GM21529 (cell line): Measurements from ENCODE around the gene EPAS1.
A peak's percentile ranks its signal among the peaks of the same experiment; 100 is the strongest.

Experiments
- ATAC-seq: cut with Tn5 transposase; IDR thresholded peaks from one replicate; pipeline ENCODE4 v1.9.1; 2021; ENCODE audit not compliant: unreplicated experiment

The EPAS1 gene

DNA sequence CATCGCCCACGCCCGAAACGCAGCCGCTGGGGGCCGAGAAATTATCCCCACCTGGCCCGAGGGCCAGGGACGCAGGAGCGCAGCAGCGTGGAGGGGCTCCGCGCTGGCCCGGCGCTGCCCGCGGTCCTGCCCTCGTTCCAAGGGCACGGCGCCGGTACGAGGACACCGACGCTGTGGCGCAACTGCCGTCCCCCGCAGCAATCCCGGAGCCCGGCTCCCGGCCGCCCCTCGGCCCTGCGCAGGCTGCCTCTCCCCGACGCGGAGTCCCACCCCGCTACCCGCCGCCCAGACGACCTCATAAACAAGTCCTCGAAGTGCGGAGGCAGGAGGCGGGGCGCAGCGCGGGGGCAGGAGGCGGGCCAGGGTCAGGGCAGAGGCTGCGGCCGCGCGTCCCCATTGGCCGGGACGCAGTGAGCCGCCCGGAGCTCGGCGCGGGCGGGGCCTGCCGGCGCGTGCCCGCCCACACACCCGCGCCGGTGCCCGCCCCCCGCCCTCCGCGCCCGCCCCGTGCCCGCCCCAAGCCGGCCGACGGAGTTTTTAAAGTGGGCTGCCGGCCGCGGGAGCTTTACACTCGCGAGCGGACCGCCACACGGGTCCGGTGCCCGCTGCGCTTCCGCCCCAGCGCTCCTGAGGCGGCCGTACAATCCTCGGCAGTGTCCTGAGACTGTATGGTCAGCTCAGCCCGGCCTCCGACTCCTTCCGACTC lies at the start of gene EPAS1:
EPAS1 (plus strand) TSS at position 568 of the 706 bp plus-strand sequence. CDS start 505 bp downstream, outside the sequence.
- peak; percentile 91 for ATAC-seq

DNA sequence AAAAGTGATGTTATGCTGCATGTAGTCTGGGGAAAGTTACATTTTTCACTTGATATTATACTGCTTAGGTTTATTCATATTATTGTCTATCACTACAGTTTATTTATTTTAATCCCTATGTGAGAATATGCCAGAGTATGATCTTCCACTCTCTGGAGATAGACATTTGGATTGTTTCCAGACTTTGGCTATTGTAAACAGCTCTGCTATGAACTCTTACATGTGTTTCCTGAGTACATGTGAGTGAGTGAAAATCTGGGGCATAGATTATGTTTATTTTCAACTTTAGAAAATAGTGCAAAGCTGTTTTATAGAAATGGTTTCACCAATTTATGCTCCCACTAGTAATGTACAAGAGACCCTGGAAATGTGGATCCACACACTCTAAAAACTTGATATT lies 49.0 kb upstream of the EPAS1 start:
- ATAC-seq: no peak

DNA sequence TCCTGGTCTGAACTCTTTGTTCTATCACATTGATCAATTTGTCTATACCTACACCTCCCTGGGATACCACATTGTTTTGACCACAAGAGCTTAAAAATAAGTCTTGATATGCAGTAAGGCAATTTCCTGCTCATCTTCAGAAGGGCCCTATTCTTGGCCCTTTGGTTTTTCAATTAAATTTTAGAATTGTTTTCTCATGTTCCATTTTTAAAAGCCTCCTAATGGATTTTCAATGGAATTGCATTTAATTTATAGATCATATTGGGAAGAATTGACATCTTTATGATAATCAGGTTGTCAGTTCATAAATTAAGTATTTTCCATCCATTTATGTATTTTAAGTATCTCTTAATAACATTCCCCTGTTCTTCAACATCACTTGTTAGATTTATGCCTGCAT lies 47.6 kb upstream of the EPAS1 start:
- ATAC-seq: no peak

DNA sequence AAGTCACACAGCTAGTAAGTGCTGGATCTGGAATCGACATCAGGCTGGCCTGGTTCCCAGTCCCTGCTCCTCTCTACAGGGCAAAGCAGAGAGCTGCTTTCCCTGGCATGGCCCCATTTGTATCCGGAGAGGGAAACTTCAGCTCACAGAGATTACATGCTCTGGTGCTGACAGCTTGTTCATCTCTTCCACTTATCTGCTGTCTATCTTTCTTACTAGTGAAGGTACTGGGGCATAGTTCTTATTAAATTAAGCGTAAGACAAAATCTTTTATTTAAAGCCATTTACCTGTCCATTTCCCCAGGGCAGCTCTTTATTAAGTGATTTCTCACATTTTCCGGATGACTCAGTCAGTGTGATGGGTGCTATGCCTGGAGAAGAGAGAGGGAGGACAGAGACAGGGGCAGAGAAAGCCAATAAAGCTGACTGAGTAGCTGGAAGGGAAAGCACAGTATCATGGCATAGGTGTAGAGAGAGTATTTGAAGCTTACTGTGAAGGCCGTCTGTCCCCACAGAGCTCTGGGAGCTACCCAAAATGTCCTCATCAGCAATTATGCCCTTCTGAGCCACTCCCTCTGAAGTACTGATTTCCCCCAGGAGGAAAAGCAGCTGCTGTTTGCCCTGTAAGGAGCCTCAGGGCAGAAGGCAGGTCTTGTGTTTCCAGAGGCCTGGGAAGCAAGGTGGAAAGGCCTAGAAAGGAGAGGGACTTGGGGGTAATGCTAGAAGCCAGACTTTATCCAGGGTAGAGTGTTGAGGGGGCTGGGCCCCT lies 44.1 kb upstream of the EPAS1 start:
- no peak for ATAC-seq

GRCh38 chr2:46254474-46254873 lies 42.7 kb upstream of the EPAS1 start:
- ATAC-seq: no peak

DNA sequence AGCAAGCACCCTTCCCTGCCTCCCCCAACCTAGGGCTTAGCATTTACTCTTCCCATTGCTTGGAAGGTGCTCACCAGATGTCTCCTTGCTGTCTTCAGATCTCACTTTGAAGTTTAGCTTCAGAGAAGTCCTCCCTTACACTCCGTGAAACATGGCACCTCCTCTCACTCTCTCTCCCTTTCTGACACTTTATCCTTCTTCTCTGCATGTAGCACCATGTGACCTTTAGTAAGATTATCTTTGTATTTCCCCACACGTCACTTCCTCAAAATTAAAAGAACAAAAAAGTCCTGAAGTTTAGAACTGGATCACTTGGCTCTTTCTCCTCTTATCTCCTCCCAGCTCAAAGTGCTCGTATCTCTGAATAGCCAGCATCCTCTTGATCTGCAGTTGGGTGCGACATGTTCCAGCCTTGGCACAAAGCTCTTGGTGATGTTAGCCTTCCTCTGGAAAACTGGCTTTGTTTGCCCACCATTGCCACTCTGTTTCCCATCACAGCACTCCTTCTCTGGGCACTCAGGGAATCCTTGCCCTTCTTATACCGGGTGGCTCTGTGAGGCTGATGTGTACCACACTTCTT lies 40.6 kb upstream of the EPAS1 start:
- ATAC-seq: no peak

DNA sequence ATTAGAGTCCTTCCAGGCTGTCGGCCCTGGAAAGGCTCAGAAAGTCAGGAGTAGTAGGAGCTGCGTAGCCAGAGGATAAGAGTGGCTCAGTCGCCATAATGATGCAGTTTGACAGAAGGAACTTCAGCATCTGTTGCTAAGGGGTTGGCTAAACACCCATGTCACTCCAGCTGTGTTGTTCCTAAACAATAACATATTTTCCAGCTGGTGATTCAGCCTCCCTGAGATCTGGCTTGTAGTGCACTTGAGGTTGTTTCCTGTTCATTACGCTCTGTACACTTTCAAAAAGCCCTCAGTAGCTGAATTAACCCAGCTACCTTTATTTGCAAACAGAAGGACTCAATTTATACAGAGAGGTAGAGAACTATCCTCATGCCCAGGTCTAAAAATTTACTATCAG lies 39.7 kb upstream of the EPAS1 start:
- no peak for ATAC-seq

DNA sequence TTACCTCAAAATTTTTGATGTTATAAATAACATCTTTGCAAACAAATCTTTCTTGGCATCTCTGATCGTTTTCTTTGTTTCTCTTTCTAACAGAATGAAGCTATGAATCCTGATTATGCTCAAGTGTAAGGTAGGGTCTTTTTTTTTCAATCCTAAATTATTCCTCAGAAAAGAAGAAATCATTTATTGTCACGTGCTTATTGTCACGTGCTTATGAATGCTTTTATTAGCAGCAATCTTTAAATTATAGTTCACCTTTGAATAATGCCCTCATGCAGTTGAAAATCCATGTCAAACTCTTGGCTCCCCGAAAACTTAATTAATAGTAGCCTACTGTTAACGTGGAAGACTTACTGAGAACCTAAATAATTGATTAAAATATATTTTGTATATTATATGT lies 39.2 kb upstream of the EPAS1 start:
- ATAC-seq: no peak

DNA sequence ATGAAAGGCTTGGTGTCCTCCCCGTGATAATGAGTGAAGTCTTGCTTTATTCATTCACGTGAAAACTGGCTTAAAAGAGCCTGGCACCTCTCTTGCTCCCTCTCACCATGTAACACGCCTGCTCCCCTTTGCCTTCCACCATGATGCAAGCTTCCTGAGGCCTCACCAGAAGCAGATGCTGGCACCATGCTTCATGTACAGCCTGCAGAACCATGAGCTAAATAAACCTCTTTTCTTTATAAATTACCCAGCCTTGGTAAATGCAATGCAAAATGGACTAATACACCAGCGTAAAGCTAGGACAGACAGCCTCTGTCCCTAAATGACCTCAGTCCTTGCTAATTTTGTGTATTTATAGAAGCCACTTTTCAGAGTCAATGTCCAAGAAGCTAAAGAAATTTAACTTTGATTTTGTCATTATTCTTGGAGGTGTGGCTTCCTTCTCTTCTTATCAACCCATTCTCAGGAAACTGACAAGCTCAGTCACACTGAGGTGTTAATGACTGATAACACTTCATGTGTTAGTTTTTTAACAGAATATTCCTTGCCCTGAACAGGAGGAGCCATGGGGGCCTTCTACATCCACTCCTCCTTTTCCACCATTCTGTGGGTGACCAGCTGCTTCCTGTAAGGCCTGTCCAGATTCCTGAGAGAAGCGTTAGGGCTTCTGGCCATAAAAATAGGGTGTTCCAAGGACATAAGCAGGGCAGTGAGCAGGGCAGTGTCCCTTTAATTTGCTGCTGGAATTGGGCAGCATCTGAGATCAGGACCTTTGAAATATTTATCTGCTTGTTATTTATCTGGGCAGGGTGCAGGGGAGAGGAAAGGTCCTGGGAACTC lies 38.0 kb upstream of the EPAS1 start:
- ATAC-seq: no peak

GRCh38 chr2:46259777-46260168 lies 37.4 kb upstream of the EPAS1 start:
- no peak for ATAC-seq

DNA sequence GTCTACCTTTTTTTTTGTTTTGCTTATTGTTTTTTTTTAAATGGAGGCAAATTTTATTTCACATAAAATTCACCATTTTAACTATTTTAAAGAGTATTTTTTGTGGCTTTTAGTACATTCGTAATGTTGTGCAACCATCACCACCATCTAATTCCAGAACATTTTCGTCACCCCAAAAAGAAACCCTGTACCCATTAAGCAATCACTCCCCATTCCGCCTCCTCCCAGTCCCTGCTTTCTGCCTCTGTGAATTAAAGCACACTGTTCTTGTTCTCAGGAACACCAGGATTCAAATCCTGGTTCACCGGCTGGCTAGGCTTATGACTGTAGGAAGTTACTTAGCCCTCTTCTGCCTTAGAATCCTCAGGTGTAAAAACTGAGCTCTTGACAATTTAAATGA lies 36.9 kb upstream of the EPAS1 start:
- no peak for ATAC-seq

GRCh38 chr2:46262248-46262938 lies 34.8 kb upstream of the EPAS1 start:
- ATAC-seq: no peak

- ATAC-seq: no peak
Measured at GRCh38 chr2:46263347-46263746, 33.9 kb upstream of the EPAS1 start.

DNA sequence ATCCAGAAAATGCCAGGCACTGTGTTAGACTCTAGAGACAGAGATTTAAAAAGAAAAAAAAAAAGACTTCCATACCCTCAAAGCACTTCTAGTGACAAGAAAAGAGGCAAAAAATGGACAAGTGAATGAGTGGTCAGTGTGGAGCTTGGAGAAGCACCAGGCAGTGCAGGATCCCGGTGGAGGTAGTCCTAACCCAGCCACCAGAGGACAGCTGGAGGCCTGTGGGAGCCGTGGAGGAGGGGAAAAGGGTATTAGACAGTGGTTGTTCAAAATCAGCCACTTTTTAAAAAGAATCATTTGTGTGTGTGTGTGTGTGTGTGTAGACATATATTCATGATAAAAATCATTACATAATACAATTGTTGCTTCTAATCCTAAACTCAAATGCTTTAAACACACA lies 32.8 kb upstream of the EPAS1 start:
- ATAC-seq: no peak

- no peak for ATAC-seq
Measured at GRCh38 chr2:46266134-46266533, 31.1 kb upstream of the EPAS1 start.

DNA sequence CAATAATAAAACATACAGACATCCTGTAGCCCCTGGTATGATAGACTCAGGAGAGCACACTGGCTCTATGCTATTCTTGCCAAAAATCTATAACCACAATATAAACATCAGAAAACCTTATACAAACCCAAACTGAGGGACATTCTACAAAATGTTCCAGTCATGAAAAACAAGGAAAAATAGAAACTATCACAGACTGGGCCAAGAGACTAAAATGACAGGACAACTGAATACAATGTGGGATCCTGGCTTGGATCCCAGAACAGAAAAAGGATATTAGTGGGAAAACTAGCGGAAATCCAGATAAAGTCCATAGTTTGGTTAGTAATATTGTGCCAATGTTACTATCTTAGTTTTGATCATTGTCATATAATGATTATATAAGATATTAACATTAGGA lies 29.6 kb upstream of the EPAS1 start:
- ATAC-seq: no peak

DNA sequence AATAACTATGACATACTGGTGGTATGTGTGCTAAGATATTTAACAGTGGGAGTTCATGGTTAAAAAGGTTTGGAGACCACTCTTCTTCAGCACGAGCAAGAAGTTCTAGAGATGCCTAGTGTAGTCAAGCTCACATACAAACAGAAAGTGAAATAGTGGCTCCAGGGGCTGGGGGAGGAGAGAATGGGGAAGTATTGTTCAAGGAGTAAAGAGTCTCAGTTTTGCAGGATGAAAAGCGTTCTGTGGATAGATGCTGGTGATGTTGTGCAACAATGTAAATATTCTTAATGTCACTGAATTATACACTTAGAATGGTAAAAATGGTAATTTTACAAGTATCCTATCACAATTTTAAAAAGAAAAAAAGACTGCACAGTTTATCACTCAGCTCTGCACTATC lies 29.0 kb upstream of the EPAS1 start:
- no peak for ATAC-seq

DNA sequence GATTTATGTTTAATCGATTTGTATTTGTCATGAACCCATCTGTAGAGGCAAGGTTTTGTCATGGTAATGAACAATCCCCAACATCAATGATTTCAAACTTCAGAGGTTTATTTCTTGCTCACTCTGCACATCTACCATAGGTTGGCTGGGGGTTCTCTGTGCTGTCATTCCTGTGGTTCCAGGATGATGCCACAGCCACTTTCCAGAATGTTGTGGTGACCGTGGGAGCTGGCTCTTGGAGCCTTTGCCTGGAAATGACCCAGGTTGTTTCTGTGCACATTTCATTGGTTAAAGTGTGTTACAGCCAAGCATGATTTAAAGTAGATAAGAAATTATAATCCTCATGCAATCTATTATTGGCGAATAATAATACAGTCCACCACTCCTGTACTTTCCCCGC lies 28.2 kb upstream of the EPAS1 start:
- no peak for ATAC-seq

- no peak for ATAC-seq
Measured at GRCh38 chr2:46269544-46270273, 27.5 kb upstream of the EPAS1 start.

DNA sequence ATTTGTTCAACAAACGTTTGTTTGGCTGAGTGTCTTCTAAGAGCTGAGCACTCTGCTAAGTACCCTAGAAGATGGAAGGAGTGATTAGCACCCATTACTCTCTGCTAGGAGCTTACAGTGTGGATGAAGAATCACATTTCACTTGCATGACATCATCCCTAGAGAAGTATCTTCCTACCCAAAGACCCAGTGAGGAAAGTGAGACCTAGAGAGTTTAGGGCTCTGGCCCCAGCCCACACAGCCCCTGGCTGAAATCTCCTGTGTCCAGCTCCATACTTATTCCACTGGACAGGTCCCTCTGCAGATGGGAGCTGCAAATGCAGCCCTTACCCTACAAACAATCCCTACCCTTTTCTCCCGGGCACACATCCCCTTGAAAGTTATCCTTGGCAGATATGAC lies 26.8 kb upstream of the EPAS1 start:
- no peak for ATAC-seq
